Heart left ventricle (tissue), 13 donors: Measurements from ENCODE around the gene CDKN1C.

ENCODE experiments used
- POLR2A ChIP-seq, 2 donors: fragments of 450-650 bp; IDR thresholded peaks; one replicate each; pipeline ENCODE4 v1.6.1; 2017; ENCODE audit warnings: antibody characterized with exemption in 2 of 2, mild to moderate bottlenecking in 2 of 2, moderate library complexity in 2 of 2
- TF ChIP-seq, protein P1 (sequence below), 12 donors: fragments of 200-600 bp; sonication (generic) in 4 of 12; IDR thresholded peaks; one replicate each; pipeline versions ENCODE4 v1.5.0 to v1.8.0; 2018 to 2022; ENCODE audit warnings: antibody characterized with exemption in 12 of 12, mild to moderate bottlenecking in 5 of 12
- donor health status: ischemic (EF 13 %, LVEDD 7.1; RV severe dilation, severe dysfunction).
- donor health status: DM: no; HTN: yes; CAD: no.
- donor health status: DM: no; HTN: no; CAD: no.
- donor health status: ischemic (EF 25% LVEDD 6.9; RV normal size, moderate dysfunction).
- donor health status: ischemic (EF 25% LVEDD 5.7; RV mildly dilated, moderate dysfunction).
- donor health status: ischemic (EF 35%, LVEDD 5.7; RV mildly dilated, moderate dysfunction).
- donor health status: nonischemic (EF 11% LVEDD 7.7; RV severe dilation, severe dysfunction).
- donor health status: DM: yes; HTN: yes; CAD: no.
- donor health status: PGD.
- donor health status: ischemic (EF 29% LVEDD 5.4; RV normal size, mild dysfunction).
- donor health status: nonischemic (EF 23%, LVEDD 6.1; RV moderate dilation, normal function).

DNA sequence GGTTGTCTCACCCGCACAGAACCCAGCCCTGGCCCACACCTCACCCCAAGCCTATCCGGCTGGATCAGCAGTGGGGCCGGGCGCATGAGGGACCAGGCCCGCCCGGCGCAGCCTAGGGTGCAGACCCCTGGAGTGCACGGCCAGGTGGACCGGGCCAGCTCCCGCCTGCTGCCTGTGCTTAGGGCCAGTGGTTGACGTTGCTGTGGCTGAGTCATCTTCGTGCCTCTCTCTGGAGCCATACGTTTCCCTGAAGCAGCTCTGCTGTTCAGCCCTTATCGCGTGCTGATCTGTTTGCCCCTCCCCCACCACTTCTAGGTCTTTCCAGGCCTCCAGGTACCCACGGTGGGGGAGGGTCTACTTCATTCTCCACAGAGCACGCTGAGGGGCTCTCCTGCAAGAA lies 39.5 kb downstream of the CDKN1C start:
- TF ChIP-seq, protein P1, sequence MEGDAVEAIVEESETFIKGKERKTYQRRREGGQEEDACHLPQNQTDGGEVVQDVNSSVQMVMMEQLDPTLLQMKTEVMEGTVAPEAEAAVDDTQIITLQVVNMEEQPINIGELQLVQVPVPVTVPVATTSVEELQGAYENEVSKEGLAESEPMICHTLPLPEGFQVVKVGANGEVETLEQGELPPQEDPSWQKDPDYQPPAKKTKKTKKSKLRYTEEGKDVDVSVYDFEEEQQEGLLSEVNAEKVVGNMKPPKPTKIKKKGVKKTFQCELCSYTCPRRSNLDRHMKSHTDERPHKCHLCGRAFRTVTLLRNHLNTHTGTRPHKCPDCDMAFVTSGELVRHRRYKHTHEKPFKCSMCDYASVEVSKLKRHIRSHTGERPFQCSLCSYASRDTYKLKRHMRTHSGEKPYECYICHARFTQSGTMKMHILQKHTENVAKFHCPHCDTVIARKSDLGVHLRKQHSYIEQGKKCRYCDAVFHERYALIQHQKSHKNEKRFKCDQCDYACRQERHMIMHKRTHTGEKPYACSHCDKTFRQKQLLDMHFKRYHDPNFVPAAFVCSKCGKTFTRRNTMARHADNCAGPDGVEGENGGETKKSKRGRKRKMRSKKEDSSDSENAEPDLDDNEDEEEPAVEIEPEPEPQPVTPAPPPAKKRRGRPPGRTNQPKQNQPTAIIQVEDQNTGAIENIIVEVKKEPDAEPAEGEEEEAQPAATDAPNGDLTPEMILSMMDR (IDR thresholded peaks at IDR 0.05): no peak
- no peak for TF ChIP-seq POLR2A (IDR thresholded peaks at IDR 0.05)
